SK-N-SH (cell line): Measurements from ENCODE around the gene ARHGAP10. TPM values are rescaled to one million over a fixed set of nuclear protein-coding genes. Genes with fewer than 3 reads are reported as not detected.

Experiments
- CTCF ChIA-PET: fragments of 300-600, 350-600 bp; formaldehyde crosslinking; extraction: SDS; loops from one replicate; lab custom pipeline; 2021; lab: Yijun Ruan, JAX
- POLR2A ChIA-PET: fragments of 350-600 bp; sonication (Branson Sonifier 250); formaldehyde crosslinking; extraction: SDS; loops from one replicate; lab custom pipeline; 2020; ENCODE audit warnings: antibody characterized with exemption, inconsistent platforms; lab: Yijun Ruan, JAX
- DNase-seq: peaks from one replicate; pipeline ENCODE4 v3.0.0; 2012
- H2AFZ ChIP-seq: fragments of 200-600 bp; sonication (generic); 2 replicates; pipeline ENCODE4 v1.8.1; 2016; ENCODE audit warnings: antibody characterized with exemption, mild to moderate bottlenecking, low read depth
- H3F3A ChIP-seq: fragments of 200-600 bp; sonication (generic); replicated peaks from 2 replicates; pipeline ENCODE3; 2016; ENCODE audit warnings: antibody characterized with exemption, mild to moderate bottlenecking; ENCODE audit not compliant: insufficient read depth
- H3K27ac ChIP-seq, 2 experiments: fragments of 200-500 bp in 1 of 2; fragments of 200-600 bp in 1 of 2; sonication (Bioruptor generic) in 1 of 2; sonication (generic), shearing (Covaris generic) in 1 of 2; 2 replicates each; pipeline versions ENCODE4 v1.5.1 to v1.6.1; 2014 to 2016; ENCODE audit warnings: low read depth in 2 of 2, inconsistent platforms in 1 of 2, low read length in 1 of 2, mild to moderate bottlenecking in 1 of 2, mixed read lengths in 1 of 2
- H3K27me3 ChIP-seq: fragments of 200-600 bp; sonication (generic), shearing (Covaris generic); 2 replicates; pipeline ENCODE4 v1.6.1; 2016; ENCODE audit warnings: mixed run types; ENCODE audit not compliant: insufficient read depth
- H3K36me3 ChIP-seq, 2 experiments: fragments of 200-500 bp in 1 of 2; fragments of 200-600 bp in 1 of 2; sonication (Bioruptor generic) in 1 of 2; sonication (generic) in 1 of 2; replicated peaks in 1 of 2; 2 replicates each; pipeline versions ENCODE3 to v1.5.1; 2014 to 2016; ENCODE audit warnings: low read length in 1 of 2, mild to moderate bottlenecking in 1 of 2; ENCODE audit not compliant: insufficient read depth in 2 of 2, control insufficient read depth in 1 of 2
- H3K4me1 ChIP-seq, 2 experiments: fragments of 200-500 bp in 1 of 2; fragments of 200-600 bp in 1 of 2; sonication (Bioruptor generic) in 1 of 2; sonication (generic), shearing (Covaris generic) in 1 of 2; 2 replicates each; pipeline versions ENCODE4 v1.5.1 to v1.6.1; 2014 to 2016; ENCODE audit warnings: low read depth in 1 of 2, low read length in 1 of 2, mixed run types in 1 of 2; ENCODE audit not compliant: insufficient read depth in 2 of 2, control insufficient read depth in 1 of 2
- H3K4me2 ChIP-seq: fragments of 200-600 bp; sonication (generic), shearing (Covaris generic); 2 replicates; pipeline ENCODE4 v1.6.1; 2017; ENCODE audit warnings: mixed run types
- H3K4me3 ChIP-seq, 2 experiments: fragments of 200-500 bp in 1 of 2; fragments of 200-600 bp in 1 of 2; sonication (Bioruptor generic) in 1 of 2; sonication (generic), shearing (Covaris generic) in 1 of 2; 2 replicates each; pipeline versions ENCODE4 v1.5.1 to v1.8.1; 2014 to 2016; ENCODE audit warnings: low read depth in 2 of 2, inconsistent platforms in 1 of 2, low read length in 1 of 2, mild to moderate bottlenecking in 1 of 2, mixed read lengths in 1 of 2, moderate library complexity in 1 of 2
- H3K79me2 ChIP-seq: fragments of 200-600 bp; sonication (generic); 2 replicates; pipeline ENCODE4 v1.8.1; 2017; ENCODE audit warnings: mild to moderate bottlenecking; ENCODE audit not compliant: insufficient read depth
- H3K9ac ChIP-seq: fragments of 200-600 bp; sonication (generic); 2 replicates; pipeline ENCODE4 v1.6.1; 2017; ENCODE audit warnings: mixed run types
- H3K9me2 ChIP-seq: fragments of 200-600 bp; sonication (generic); 2 replicates; pipeline ENCODE4 v1.6.1; 2017; ENCODE audit warnings: mixed run types
- H3K9me3 ChIP-seq: fragments of 200-600 bp; sonication (generic); 2 replicates; pipeline ENCODE4 v1.6.1; 2017; ENCODE audit warnings: mixed run types, mild to moderate bottlenecking, moderate library complexity
- H4K20me1 ChIP-seq: fragments of 200-600 bp; sonication (generic); 2 replicates; pipeline ENCODE4 v1.6.1; 2017; ENCODE audit warnings: mild to moderate bottlenecking, mixed run types; ENCODE audit not compliant: insufficient read depth
- EP300 ChIP-seq, 2 experiments: IDR thresholded peaks; 2 replicates each; pipeline versions ENCODE4 v1.4.0 to v1.6.1; 2012; ENCODE audit warnings: borderline replicate concordance in 1 of 2, low read depth in 1 of 2, low read length in 1 of 2
- GATA2 ChIP-seq: sonication (generic); formaldehyde crosslinking; IDR thresholded peaks from 2 replicates; pipeline ENCODE4 v1.5.0; 2020; ENCODE audit warnings: mild to moderate bottlenecking, missing genetic modification reagents
- JUND ChIP-seq: IDR thresholded peaks from 2 replicates; pipeline ENCODE4 v1.4.0; 2012
- NRF1 ChIP-seq: IDR thresholded peaks from 2 replicates; pipeline ENCODE4 v1.6.1; 2012; ENCODE audit warnings: low read depth, mild to moderate bottlenecking, low read length
- POLR2AphosphoS5 ChIP-seq: IDR thresholded peaks from 2 replicates; pipeline ENCODE4 v1.6.1; 2012; ENCODE audit warnings: low read depth, low read length
- RAD21 ChIP-seq: IDR thresholded peaks from 2 replicates; pipeline ENCODE4 v1.6.1; 2012; ENCODE audit warnings: mild to moderate bottlenecking, low read length
- RCOR1 ChIP-seq: fragments of 150-350 bp; IDR thresholded peaks from 2 replicates; pipeline ENCODE4 v1.6.1; 2017; ENCODE audit warnings: antibody characterized with exemption, low read length
- SIN3A ChIP-seq: IDR thresholded peaks from 2 replicates; pipeline ENCODE4 v1.6.1; 2012; ENCODE audit warnings: low read depth, mild to moderate bottlenecking, low read length, moderate library complexity, borderline replicate concordance
- TAF1 ChIP-seq: IDR thresholded peaks from 2 replicates; pipeline ENCODE4 v1.6.1; 2012; ENCODE audit warnings: low read depth, mild to moderate bottlenecking, low read length, moderate library complexity, borderline replicate concordance
- WGBS: methylation state at CpG from one replicate; pipeline ENCODE4 v1.1.6; 2017; ENCODE audit warnings: low lambda C conversion rate; 5-methylcytosine and 5-hydroxymethylcytosine counted together
- polyA plus RNA-seq, 3 experiments: library from polyadenylated mRNA; depleted of rRNA; stranded (reverse); fragments of >200 nt; gene quantifications; 2 replicates each; pipeline ENCODE4 v1.2.3, GENCODE V29; 2012
- TF ChIP-seq, protein P1 (sequence below): IDR thresholded peaks from 2 replicates; pipeline ENCODE4 v1.4.0; 2012; ENCODE audit warnings: low read depth
- TF ChIP-seq, protein P2 (sequence below): fragments of 150-350 bp; IDR thresholded peaks from 2 replicates; pipeline ENCODE4 v1.6.1; 2017; ENCODE audit warnings: antibody characterized with exemption, low read length, low read depth, borderline replicate concordance
- TF ChIP-seq, protein P3 (sequence below): IDR thresholded peaks from 2 replicates; pipeline ENCODE4 v1.4.0; 2012; ENCODE audit warnings: low read depth, borderline replicate concordance
- TF ChIP-seq, protein P4 (sequence below): IDR thresholded peaks from 2 replicates; pipeline ENCODE4 v1.4.0; 2012; ENCODE audit warnings: low read depth, borderline replicate concordance
- TF ChIP-seq, protein P5 (sequence below): IDR thresholded peaks from 2 replicates; pipeline ENCODE4 v1.6.1; 2012; ENCODE audit warnings: mild to moderate bottlenecking, low read depth, low read length, moderate library complexity

ARHGAP10 gene
- polyA plus RNA-seq, 1 of the 3 experiments (the other 2 are of a cell fraction): 15.1 TPM

DNA sequence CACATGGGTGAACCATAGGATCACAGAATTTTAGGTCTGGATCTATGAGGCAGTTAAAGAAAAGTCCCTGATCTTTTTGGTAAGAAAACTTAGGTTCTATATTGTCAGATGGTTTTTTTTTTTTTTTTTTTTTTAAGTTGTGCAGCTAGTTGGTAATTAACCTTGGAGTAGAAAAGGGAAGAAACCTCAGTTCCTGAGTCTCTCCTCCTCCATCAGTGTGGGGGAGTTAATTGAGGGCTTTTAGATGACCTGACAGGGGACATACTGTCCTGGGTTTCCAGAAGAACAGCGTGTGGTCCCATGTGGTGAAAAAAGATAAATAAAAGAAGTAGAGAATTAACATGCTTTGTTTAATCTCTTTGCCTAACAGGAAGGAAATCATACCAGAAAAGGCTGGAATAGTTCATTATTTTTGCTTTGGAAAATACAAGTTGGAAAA is 123.7 kb downstream of the ARHGAP10 start (continued):
- TF ChIP-seq, protein P1, sequence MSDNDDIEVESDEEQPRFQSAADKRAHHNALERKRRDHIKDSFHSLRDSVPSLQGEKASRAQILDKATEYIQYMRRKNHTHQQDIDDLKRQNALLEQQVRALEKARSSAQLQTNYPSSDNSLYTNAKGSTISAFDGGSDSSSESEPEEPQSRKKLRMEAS: no peak
- TF ChIP-seq, protein P2, sequence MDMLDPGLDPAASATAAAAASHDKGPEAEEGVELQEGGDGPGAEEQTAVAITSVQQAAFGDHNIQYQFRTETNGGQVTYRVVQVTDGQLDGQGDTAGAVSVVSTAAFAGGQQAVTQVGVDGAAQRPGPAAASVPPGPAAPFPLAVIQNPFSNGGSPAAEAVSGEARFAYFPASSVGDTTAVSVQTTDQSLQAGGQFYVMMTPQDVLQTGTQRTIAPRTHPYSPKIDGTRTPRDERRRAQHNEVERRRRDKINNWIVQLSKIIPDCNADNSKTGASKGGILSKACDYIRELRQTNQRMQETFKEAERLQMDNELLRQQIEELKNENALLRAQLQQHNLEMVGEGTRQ: no peak
- TF ChIP-seq, all 33 proteins: peak for 0

DNA sequence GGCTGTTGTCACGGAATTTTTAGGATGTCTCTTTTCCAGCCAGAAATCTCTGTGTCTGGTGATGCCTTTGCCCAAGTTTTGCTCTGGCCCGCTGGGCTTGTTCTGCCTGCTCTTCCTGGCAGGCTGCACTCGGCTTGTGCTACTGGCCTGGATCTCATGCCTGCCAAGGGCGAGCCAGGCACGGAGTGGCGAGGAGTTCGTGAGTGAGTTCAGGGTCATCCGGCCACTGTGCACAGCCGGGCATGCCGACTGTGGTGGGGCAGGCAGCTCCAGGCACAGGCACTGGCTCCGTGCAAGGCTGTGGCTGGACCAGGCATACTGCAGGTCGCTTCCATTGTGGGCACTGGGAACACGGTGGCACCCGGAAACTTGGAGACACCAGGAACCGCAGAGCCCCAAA is 129.1 kb downstream of the ARHGAP10 start:
- Histone ChIP-seq H3K27ac (peak overlapping the region in 1 of 2 experiments; percentile 99; a peak in 2 of 4 replicates), H2AFZ (no peak overlapping the region), H3K9me2 (no peaks in the 10 kb centered on the region), H3K4me3 (no peak overlapping the region; a peak in 1 of 4 replicates), H3K4me2 (no peak overlapping the region), H3K36me3 (peaks cover 22 to 28% of the 10 kb centered on the region in 2 experiments), H3F3A (no peaks in the 10 kb centered on the region), H3K4me1 (peaks cover 12 to 37% of the 10 kb centered on the region in 2 experiments; a peak in 2 of 4 replicates), H3K9ac (no peak overlapping the region), H3K79me2 (no peaks in the 10 kb centered on the region), H4K20me1 (no peaks in the 10 kb centered on the region), H3K27me3 (no peaks in the 10 kb centered on the region), H3K9me3 (no peaks in the 10 kb centered on the region)
- no peak for TF ChIP-seq POLR2AphosphoS5
- TF ChIP-seq, protein P3, sequence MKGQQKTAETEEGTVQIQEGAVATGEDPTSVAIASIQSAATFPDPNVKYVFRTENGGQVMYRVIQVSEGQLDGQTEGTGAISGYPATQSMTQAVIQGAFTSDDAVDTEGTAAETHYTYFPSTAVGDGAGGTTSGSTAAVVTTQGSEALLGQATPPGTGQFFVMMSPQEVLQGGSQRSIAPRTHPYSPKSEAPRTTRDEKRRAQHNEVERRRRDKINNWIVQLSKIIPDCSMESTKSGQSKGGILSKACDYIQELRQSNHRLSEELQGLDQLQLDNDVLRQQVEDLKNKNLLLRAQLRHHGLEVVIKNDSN: no peak
- TF ChIP-seq GATA2 (CRISPR knock-in tag): no peak
- TF ChIP-seq NRF1: no peak
- POLR2A ChIA-PET: interaction anchor here (0.9 kb wide), 1 partner anchor 71 kb away, joined by 5 read pairs; no protein-coding TSS in a partner anchor
- 100% methylated on average over 7 of the region's 15 CpGs for WGBS
- DNase-seq: no peak
- CTCF ChIA-PET: interaction anchor here (0.7 to 2.0 kb wide), 2 partner anchors 11 to 50 kb away, joined by 3 to 7 read pairs; no protein-coding TSS in a partner anchor

DNA sequence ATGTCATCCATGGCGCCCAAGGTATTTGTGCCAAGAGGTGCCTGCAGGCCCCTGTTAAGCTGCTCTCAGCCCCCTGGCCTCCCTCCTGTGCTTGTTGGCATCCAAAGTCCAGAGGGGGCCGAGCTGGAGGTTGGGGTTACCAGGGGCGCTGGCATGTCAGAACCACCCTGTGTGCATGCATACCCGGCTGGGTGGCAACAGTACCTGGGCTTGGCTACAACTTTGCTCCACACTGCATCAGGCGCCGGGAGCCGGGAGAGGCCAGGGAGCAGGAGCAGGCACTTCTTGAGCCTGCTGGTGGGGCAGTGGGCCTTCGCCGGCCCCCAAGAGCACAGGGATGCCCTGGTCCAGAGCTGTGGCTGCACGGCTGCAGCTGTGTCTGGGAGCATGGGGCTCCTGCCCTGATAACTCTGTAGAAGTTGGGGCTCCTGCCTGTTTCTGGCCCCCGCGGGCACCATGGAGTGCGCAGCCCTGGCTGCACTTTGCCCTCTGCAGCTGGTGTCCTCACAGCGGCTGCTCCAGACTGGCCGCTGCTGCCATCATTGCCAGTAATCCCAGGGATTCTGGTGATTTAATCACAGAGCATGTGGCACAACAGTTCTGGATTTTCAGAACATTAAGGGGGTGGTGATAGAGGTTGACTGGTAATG is 130.3 kb downstream of the ARHGAP10 start:
- H3K4me2 ChIP-seq: no peak overlapping the region
- no peaks in the 10 kb centered on the region for H3K9me2 ChIP-seq
- no peaks in the 10 kb centered on the region for H3K27me3 ChIP-seq
- peak overlapping the region in 1 of 2 experiments; percentile 14; a peak in 1 of 4 replicates for H3K4me3 ChIP-seq
- no peaks in the 10 kb centered on the region for H3F3A ChIP-seq
- WGBS: 54% methylated on average over 6 of the region's 15 CpGs
- POLR2A ChIA-PET: interaction anchor here (0.9 to 2.4 kb wide), 3 partner anchors 72 to 178 kb away, joined by 4 to 11 read pairs (median 5); partner anchors contain the start of genes ARHGAP10 and PRMT9
- H3K27ac ChIP-seq: peak overlapping the region; percentile 7 to 99; a peak in 3 of 4 replicates
- H3K9me3 ChIP-seq: no peaks in the 10 kb centered on the region
- no peak overlapping the region for H3K9ac ChIP-seq
- H3K4me1 ChIP-seq: peaks cover 12 to 40% of the 10 kb centered on the region in 2 experiments; a peak in 2 of 4 replicates
- H2AFZ ChIP-seq: no peak overlapping the region
- H3K36me3 ChIP-seq: peaks cover 27 to 30% of the 10 kb centered on the region in 2 experiments
- H4K20me1 ChIP-seq: no peaks in the 10 kb centered on the region
- CTCF ChIA-PET: interaction anchor here (0.9 to 9.1 kb wide), 12 partner anchors 8 to 343 kb away, joined by 3 to 182 read pairs (median 4); partner anchors contain the start of gene ARHGAP10
- H3K79me2 ChIP-seq: no peaks in the 10 kb centered on the region
- DNase-seq: peak; percentile 87
- peak; percentile 96 for TF ChIP-seq GATA2 (CRISPR knock-in tag)
- peak; percentile 34 for TF ChIP-seq RAD21
- no peak for TF ChIP-seq JUND
- peak; percentile 86 for TF ChIP-seq RCOR1
- TF ChIP-seq TAF1: no peak
- TF ChIP-seq, protein P4, sequence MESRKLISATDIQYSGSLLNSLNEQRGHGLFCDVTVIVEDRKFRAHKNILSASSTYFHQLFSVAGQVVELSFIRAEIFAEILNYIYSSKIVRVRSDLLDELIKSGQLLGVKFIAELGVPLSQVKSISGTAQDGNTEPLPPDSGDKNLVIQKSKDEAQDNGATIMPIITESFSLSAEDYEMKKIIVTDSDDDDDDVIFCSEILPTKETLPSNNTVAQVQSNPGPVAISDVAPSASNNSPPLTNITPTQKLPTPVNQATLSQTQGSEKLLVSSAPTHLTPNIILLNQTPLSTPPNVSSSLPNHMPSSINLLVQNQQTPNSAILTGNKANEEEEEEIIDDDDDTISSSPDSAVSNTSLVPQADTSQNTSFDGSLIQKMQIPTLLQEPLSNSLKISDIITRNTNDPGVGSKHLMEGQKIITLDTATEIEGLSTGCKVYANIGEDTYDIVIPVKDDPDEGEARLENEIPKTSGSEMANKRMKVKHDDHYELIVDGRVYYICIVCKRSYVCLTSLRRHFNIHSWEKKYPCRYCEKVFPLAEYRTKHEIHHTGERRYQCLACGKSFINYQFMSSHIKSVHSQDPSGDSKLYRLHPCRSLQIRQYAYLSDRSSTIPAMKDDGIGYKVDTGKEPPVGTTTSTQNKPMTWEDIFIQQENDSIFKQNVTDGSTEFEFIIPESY: no peak
- TF ChIP-seq, protein P2: no peak
- peak in 1 of 2 experiments; percentile 99; a peak in 2 of 4 replicates for TF ChIP-seq EP300 (IDR thresholded peaks at IDR 0.05; ENCODE audit: borderline replicate concordance in 1 of 2, low read depth in 1 of 2, low read length in 1 of 2)
- no peak for TF ChIP-seq SIN3A
- TF ChIP-seq, protein P5, sequence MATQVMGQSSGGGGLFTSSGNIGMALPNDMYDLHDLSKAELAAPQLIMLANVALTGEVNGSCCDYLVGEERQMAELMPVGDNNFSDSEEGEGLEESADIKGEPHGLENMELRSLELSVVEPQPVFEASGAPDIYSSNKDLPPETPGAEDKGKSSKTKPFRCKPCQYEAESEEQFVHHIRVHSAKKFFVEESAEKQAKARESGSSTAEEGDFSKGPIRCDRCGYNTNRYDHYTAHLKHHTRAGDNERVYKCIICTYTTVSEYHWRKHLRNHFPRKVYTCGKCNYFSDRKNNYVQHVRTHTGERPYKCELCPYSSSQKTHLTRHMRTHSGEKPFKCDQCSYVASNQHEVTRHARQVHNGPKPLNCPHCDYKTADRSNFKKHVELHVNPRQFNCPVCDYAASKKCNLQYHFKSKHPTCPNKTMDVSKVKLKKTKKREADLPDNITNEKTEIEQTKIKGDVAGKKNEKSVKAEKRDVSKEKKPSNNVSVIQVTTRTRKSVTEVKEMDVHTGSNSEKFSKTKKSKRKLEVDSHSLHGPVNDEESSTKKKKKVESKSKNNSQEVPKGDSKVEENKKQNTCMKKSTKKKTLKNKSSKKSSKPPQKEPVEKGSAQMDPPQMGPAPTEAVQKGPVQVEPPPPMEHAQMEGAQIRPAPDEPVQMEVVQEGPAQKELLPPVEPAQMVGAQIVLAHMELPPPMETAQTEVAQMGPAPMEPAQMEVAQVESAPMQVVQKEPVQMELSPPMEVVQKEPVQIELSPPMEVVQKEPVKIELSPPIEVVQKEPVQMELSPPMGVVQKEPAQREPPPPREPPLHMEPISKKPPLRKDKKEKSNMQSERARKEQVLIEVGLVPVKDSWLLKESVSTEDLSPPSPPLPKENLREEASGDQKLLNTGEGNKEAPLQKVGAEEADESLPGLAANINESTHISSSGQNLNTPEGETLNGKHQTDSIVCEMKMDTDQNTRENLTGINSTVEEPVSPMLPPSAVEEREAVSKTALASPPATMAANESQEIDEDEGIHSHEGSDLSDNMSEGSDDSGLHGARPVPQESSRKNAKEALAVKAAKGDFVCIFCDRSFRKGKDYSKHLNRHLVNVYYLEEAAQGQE: no peak
